ENCODE data around the gene ADRA2A. TPM values are rescaled to one million over a fixed set of nuclear protein-coding genes. Genes with fewer than 3 reads are reported as not detected.

ADRA2A gene
- total RNA-seq, 2 donors from 2014 or later = 1.9 TPM; not detected in 1

DNA sequence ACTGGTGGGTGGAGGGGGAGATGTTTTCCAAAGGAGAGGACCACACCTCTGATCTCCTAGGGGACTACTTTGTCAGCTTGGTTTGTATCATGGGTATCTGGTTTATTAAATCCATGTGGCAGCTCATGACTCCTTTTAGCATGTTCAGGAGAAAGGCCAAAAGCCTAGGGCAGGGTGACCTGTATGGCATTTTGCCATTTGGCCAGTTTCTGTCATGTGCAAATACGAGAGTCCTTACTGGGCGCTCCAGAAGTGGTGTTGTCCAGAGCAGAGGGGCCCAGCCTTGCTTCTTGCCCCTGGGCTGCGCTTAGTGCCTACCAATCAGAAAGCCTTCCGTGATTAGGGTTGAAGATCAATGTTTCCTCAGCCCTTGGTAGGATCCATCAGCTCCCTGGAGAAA, 31.0 kb downstream of the ADRA2A start:
- no peak for ATAC-seq
- Mint-ChIP-seq H3K4me3 (no peak overlapping the region), H3K27me3 (peaks cover 36% of the 10 kb centered on the region), H3K36me3 (ENCODE audit: low read depth) (peaks cover 4% of the 10 kb centered on the region), H3K4me1 (peaks cover 5% of the 10 kb centered on the region), H3K27ac (no peak overlapping the region)
- DNase-seq = no peak
- no peaks in the 10 kb centered on the region for H3K9me3 ChIP-seq (ENCODE audit: control insufficient read depth, low read length, poor library complexity, severe bottlenecking)

DNA sequence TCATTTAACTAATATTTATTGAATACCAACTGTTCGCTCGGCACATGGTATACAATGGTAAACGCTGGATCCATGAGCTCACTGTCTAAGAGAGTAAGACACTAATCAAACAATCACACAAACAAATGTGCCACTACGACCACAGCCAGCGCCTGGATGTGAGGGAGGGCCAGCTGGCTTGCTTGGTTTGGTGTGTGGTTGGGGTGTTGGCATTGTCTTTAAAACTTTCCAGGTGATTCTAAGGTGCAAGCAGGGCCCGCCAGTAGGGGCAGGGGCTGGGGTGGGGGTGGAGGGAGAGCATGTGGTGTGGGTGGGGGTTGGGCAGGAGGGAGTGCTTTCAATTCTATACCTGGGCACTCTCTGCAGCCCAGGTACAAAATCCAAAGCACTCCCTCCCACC, 31.6 kb downstream of the ADRA2A start:
- H3K27me3 Mint-ChIP-seq = peaks cover 30% of the 10 kb centered on the region
- no peak overlapping the region for H3K4me3 Mint-ChIP-seq
- peaks cover 5% of the 10 kb centered on the region for H3K4me1 Mint-ChIP-seq
- no peak for ATAC-seq
- DNase-seq = no peak
- peaks cover 4% of the 10 kb centered on the region for H3K36me3 Mint-ChIP-seq (ENCODE audit: low read depth)
- H3K27ac Mint-ChIP-seq = no peak overlapping the region
- no peaks in the 10 kb centered on the region for H3K9me3 ChIP-seq (ENCODE audit: control insufficient read depth, low read length, poor library complexity, severe bottlenecking)

DNA sequence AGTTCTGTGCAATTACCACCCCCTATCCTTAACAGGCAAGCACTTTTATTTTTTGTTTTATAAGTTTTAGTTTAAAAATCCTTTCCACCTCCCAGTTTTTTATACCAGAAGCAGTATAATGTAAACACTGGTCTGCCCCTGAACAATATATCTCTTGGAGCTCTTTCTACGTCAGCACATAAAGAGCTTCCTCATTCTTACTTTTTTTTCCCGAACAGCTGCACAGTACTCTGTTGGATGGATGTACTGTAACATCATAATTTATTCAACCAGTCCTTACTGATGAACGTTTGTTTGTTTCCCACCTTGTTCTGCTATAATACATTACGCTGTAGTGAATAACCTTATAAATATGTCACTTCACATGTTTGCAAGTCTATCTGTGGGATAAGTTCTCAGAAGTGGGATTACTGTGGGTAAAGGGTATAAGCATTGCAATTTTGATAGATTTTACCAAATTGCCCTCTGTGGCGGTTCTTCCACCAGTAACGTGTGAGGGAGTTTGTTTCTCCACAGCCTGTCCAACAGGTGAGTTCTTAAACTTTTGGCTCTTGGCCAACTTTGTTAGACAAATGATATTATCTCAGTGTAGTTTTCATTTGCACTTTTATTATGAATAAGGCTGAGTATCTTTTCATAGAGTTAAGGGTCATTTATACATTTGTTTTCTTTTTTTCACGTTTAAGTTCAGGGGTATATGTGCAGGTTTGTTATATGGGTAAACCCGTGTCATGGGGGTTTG, 32.8 kb downstream of the ADRA2A start:
- ATAC-seq (no peak), DNase-seq (no peak)
- Mint-ChIP-seq H3K4me3 (no peak overlapping the region), H3K4me1 (peaks cover 6% of the 10 kb centered on the region), H3K27me3 (peaks cover 23% of the 10 kb centered on the region), H3K27ac (no peak overlapping the region), H3K36me3 (ENCODE audit: low read depth) (peaks cover 4% of the 10 kb centered on the region)
- no peaks in the 10 kb centered on the region for H3K9me3 ChIP-seq (ENCODE audit: control insufficient read depth, low read length, poor library complexity, severe bottlenecking)

DNA sequence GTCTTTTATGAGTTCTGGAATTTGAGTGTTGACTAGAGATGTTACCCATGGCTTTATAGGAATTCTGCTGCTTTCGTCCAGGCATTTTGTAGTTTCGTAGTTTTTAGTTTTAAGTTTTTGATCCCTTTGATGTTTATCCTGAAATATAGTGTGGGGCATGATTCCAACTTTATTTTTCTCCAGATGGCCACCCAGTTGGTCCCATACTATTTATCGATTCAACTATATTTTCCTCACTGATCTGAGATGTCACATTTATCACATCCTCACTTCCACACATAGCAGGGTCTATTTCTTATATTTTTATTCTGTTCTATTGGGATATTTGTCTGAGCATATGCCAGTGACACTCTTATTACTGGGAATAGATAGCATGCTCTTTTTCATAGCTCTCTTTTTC, 33.9 kb downstream of the ADRA2A start:
- Mint-ChIP-seq H3K4me1 (peaks cover 9% of the 10 kb centered on the region), H3K36me3 (ENCODE audit: low read depth) (peaks cover 2% of the 10 kb centered on the region), H3K27ac (no peak overlapping the region), H3K4me3 (no peak overlapping the region), H3K27me3 (peaks cover 12% of the 10 kb centered on the region)
- DNase-seq (no peak), ATAC-seq (no peak)
- no peaks in the 10 kb centered on the region for H3K9me3 ChIP-seq (ENCODE audit: control insufficient read depth, low read length, poor library complexity, severe bottlenecking)

DNA sequence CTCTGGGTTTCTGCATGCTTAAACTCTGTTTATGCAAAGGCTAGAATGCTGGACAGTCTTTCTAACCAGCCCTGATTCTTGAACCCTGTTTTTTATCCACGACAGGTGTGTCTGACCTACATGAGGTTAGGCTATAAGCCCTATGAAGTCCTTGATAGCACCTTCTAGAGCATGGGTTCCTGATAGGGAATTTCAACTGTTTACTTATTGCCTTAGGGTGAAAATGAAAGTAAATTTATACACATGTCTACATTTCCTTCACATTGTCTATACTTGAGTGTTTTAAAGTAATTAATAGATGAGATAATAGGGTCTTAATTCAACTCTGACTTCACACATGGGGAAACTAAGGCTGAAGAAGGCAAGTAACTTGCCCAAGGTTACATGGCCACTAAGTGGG, 35.5 kb downstream of the ADRA2A start:
- no peaks in the 10 kb centered on the region for H3K9me3 ChIP-seq (ENCODE audit: control insufficient read depth, low read length, poor library complexity, severe bottlenecking)
- Mint-ChIP-seq H3K4me1 (peaks cover 9% of the 10 kb centered on the region), H3K27me3 (peaks cover 5% of the 10 kb centered on the region), H3K4me3 (no peak overlapping the region), H3K36me3 (ENCODE audit: low read depth) (peaks cover 2% of the 10 kb centered on the region), H3K27ac (no peak overlapping the region)
- DNase-seq (no peak), ATAC-seq (no peak)

DNA sequence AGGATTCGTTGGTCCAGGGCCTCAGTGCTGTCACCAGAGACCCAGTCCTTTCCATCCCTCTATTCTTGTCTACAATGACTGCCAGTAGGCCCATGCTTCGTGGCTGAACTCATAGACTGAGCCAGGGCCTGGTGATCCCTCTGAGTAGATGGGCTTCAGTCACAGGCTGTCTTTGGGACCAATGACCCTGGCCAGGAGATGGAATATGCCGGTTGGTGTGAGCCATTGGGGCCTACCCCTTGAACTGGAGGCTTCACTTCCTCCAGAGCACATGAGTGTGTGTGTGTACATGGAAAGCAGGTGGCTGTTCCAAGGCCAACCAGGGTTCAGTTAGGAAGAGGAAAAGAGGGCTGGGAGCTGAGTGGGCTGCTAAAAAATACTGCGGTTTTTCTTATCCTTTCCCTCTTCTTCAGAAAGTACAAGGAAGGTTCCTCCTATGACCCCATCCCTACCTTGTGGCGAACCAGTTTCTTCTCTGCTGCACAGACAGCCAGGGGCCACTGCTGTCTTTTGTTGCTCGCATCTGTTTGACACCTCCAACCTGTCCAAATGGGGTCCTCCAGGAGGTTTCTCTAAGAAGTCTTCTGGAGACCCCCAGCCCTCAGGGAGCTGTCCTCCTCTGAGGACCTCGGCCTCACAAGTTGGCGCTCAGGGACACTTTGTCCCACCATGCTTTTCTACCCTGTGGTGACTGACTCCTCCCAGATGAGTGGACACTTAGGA, 36.6 kb downstream of the ADRA2A start:
- no peak for DNase-seq
- H3K9me3 ChIP-seq (ENCODE audit: control insufficient read depth, low read length, poor library complexity, severe bottlenecking) = no peaks in the 10 kb centered on the region
- peaks cover 2% of the 10 kb centered on the region for H3K36me3 Mint-ChIP-seq (ENCODE audit: low read depth)
- H3K27ac Mint-ChIP-seq = no peak overlapping the region
- ATAC-seq = no peak
- no peak overlapping the region for H3K4me3 Mint-ChIP-seq
- H3K4me1 Mint-ChIP-seq = peaks cover 9% of the 10 kb centered on the region
- H3K27me3 Mint-ChIP-seq = peaks cover 9% of the 10 kb centered on the region

DNA sequence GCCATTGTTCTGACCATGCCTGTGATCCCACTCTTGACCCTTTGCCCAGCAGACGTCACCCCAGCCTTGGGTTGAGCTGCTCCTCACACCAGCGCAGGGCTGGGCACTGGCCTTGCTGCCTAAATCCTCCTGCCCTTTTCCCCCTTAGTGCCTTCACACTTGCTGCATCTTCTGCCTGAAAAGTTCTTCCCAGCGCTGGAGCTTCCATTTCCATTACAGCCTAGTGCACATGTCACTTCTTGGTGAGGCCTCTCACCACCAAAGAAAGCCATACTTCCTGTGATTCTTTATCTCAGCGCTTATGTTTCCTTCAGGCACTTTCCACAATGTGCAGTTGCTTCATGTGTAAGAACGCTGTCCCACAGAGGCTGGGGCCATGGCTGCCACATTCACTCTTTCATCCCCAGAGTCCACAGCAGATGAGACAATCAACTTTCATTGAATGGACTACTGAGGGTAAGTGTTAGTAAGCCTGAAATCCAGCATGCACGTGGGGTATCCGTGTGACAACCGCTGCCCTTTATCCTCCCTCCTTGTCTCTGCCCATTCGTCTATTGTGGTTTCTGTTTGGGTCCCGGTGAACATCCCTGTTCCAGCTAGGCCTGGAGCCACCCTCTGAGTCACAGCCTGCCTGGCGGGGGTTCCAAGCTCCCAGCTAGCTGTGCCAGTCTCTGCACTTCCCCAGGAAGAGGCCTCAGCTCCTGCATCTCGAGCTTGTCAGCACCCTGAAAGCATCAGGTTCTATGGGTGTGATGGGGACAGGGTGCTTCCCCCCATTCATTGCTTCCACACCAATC, 37.3 kb downstream of the ADRA2A start:
- peaks cover 9% of the 10 kb centered on the region for H3K4me1 Mint-ChIP-seq
- peaks cover 2% of the 10 kb centered on the region for H3K36me3 Mint-ChIP-seq (ENCODE audit: low read depth)
- ATAC-seq (no peak), DNase-seq (no peak)
- peaks cover 13% of the 10 kb centered on the region for H3K27me3 Mint-ChIP-seq
- no peak overlapping the region for H3K27ac Mint-ChIP-seq
- peak overlapping the region; percentile 7 for H3K4me3 Mint-ChIP-seq
- no peaks in the 10 kb centered on the region for H3K9me3 ChIP-seq (ENCODE audit: control insufficient read depth, low read length, poor library complexity, severe bottlenecking)

DNA sequence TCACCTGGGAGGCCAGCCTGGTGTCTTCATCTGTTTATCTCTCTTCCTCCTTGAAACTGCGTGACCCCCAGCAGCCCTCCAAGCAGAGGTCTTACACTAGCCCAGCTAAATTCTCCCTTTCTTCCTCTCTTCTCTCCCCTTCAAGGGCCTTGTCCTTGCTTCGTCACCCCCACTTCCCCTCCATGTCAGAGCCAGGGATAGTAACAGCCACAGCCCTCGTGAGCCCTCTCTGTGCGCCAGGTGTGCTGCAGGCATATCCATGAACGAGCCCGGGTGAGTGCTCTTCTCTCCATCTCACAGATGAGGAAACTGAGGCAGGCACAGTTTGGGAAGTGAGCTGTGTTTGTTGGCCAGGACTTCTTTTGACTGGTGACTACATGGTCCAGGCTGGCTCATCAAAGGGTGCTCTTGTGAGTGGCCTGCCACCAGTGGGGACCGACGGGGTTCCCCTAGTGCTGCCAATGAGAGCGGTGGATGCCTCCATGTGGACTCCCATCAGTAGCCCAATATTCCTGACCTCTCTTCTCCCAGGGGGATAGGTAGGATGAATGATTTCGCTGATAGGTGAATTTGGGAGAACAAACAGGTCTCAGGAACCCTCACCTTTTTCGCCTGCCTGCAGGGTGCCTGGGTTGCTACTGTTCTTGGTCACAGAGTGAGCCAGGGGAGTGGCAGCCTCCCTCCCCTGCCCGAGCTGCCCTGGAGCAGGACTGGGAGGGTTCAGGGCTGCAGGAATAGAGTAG, 38.1 kb downstream of the ADRA2A start:
- no peak for ATAC-seq
- Mint-ChIP-seq H3K27me3 (peaks cover 13% of the 10 kb centered on the region), H3K4me3 (no peak overlapping the region), H3K36me3 (ENCODE audit: low read depth) (peaks cover 2% of the 10 kb centered on the region), H3K4me1 (peaks cover 7% of the 10 kb centered on the region), H3K27ac (no peak overlapping the region)
- H3K9me3 ChIP-seq (ENCODE audit: control insufficient read depth, low read length, poor library complexity, severe bottlenecking) = no peaks in the 10 kb centered on the region
- DNase-seq = no peak

DNA sequence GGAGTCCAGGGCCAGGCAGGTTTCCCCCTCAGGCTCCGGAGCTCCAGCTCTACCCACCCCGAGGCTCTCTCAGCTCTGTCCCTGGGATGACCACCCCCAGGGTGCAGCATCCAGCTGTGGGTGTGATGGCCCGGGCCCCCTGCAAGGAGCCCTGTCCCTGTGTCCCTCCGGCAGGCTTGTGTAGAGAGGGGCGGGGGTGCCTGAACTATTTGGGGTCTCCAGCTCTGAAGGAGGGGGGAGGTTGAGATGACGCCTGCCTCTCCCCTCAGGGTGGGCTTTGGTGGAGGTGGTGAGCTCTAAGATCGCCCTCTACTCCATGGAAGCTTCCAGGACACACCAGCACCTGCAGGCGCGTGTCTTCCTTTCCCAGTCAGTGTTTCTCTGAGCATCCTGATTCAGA, 39.4 kb downstream of the ADRA2A start:
- Mint-ChIP-seq H3K36me3 (ENCODE audit: low read depth) (peaks cover 2% of the 10 kb centered on the region), H3K4me1 (peaks cover 7% of the 10 kb centered on the region), H3K27me3 (peaks cover 13% of the 10 kb centered on the region), H3K4me3 (no peak overlapping the region), H3K27ac (no peak overlapping the region)
- no peak for ATAC-seq
- no peaks in the 10 kb centered on the region for H3K9me3 ChIP-seq (ENCODE audit: control insufficient read depth, low read length, poor library complexity, severe bottlenecking)
- DNase-seq = no peak

DNA sequence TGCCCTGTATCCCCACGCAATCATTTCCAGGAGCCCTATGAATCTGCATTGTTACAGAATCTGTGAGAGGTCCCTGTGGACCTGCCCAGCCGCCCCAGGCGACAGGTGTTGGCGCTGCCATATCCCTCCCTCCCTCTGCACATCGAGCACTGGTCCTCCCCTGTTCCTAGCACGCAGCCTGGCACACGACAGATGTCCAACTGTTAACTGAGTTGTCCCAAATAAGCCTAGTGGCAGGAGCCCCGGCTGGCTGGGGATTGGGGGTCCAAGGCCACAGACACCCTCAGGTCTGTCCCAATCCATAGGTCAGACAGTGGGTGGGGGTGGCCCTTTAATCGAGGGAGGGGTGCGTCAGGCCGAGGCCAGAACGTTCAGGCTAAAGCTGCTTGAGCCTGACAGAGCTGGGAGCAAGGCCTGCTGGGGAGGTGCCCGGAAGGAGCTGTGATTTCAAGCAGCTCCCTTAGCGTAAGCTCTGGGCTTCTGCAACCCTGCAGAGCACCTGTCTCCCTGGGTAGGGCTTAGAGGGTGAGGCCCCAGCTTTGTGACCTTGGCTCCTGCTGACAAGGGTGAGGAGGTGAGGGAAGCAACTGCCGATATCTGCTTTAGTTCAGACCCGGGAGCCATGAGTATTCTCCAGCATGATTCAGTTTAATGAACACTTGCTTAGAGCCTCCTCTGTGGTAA, 40.1 kb downstream of the ADRA2A start:
- Mint-ChIP-seq H3K27ac (no peak overlapping the region), H3K27me3 (peaks cover 13% of the 10 kb centered on the region), H3K36me3 (ENCODE audit: low read depth) (no peaks in the 10 kb centered on the region), H3K4me1 (peaks cover 7% of the 10 kb centered on the region), H3K4me3 (no peak overlapping the region)
- ATAC-seq (no peak), DNase-seq (no peak)
- H3K9me3 ChIP-seq (ENCODE audit: control insufficient read depth, low read length, poor library complexity, severe bottlenecking) = no peaks in the 10 kb centered on the region

DNA sequence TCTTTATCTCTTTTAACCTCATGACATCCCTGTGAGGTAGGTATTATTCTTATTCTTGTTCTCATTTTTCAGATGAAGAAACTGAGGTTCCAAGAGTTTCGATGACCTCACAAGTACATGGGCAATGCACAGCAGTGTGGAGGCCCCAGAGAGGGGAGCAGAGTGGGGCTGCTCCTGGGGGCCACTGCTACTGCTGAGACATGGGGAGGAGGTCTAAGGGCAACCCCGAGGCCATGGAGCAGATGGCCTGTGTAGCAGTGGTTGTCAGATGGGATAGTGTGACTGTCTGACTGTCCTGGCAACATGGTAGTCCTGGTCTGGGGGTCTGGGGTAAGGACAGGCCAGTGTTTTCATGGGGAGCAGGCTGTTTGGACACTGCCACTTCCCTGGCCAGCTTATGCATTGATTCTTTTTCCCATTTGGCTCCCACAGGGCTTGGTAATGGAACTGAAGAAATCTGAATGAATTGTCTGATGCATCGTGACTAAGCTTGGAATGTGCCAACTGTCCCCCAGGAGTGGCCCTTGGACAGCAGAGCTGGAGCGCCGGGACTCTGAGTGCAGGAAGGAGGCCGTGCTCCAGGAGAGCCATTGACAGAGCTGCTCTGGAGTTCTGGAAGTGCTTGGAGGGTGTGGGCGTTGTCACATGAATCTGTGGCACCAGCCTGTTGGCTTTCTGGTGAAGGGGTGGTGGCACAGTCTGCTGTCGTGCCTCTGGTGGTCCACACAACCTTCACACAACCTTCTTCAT, 40.9 kb downstream of the ADRA2A start:
- H3K9me3 ChIP-seq (ENCODE audit: control insufficient read depth, low read length, poor library complexity, severe bottlenecking) = no peaks in the 10 kb centered on the region
- no peak for DNase-seq
- Mint-ChIP-seq H3K4me3 (no peak overlapping the region), H3K36me3 (ENCODE audit: low read depth) (no peaks in the 10 kb centered on the region), H3K4me1 (peaks cover 6% of the 10 kb centered on the region), H3K27ac (no peak overlapping the region), H3K27me3 (peaks cover 14% of the 10 kb centered on the region)
- ATAC-seq = no peak

DNA sequence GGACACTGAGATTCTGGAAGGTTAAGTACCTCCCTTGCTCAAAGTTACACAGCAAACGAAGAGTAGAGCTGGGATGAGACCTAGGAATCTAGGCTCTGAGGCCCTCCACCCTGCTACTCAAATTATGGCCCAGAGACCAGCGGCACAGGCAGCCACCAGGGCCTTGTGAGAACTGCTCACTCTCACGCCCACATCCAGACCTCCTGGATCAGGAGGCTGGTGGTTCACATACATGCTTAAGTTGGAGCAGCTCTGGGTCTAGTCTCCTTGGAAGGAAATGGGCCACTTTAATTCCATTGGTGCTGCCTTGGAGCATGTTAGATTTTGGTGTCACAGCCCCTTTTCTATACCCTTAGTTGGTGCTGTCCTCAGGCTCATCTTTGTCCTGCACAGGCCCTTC, 41.9 kb downstream of the ADRA2A start:
- H3K36me3 Mint-ChIP-seq (ENCODE audit: low read depth) = no peaks in the 10 kb centered on the region
- peaks cover 22% of the 10 kb centered on the region for H3K27me3 Mint-ChIP-seq
- DNase-seq (no peak), ATAC-seq (no peak)
- H3K4me1 Mint-ChIP-seq = peaks cover 4% of the 10 kb centered on the region
- no peak overlapping the region for H3K27ac Mint-ChIP-seq
- H3K9me3 ChIP-seq (ENCODE audit: control insufficient read depth, low read length, poor library complexity, severe bottlenecking) = no peaks in the 10 kb centered on the region
- H3K4me3 Mint-ChIP-seq = no peak overlapping the region

Measured in T-helper 17 cell (primary cell).